Measurements from ENCODE around the gene FFAR1. TPM values are rescaled to one million over a fixed set of nuclear protein-coding genes. Genes with fewer than 3 reads are reported as not detected.
A peak's percentile ranks its signal among the peaks of the same experiment; 100 is the strongest.
"Not testable (repeated sequence)": the region's sequence is repeated elsewhere in the genome, so short reads cannot be mapped to it uniquely, and the experiment has no call there.

The FFAR1 gene
- total RNA-seq, 1 experiment from 2014 or later, result not detected

DNA sequence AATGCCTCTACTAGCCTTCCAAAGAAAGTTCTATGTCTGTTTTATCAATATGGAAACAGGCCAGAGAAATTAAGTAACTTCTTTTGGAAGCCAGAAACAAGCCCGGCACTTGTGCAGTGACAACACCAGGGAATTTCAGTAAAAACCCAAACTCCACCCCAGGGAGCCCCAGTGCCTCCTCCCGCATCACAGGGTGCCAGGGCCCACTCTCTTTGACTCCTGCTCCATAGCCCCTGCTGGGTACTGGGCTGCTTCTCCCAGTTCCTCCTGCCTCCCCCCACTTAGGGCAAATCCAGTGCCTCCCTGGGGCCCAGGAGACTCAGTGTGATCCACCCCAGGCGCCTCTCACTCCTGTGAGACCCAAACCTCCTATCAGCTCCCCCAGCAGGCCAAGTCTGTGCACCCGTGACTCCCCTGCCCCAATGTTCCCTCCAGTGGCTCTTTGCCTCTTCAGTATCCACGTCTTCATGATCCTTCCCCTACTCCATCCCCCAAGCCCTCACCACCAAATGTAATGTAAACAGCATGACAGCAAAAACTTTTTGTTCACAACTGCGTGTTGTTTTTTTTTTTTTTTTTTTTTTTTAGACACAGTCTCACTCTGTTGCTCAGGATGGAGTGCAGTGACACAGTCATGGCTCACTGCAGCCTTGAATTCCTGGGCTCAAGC lies 8.2 kb downstream of the FFAR1 start:
- Histone ChIP-seq H3K27me3 (ENCODE audit: control insufficient read depth, insufficient read depth, low read length) (no peaks in the 10 kb centered on the region), H3K4me3 (ENCODE audit: insufficient read depth, low read depth, low read length) (no peak overlapping the region), H3K36me3 (replicated peaks; ENCODE audit: control insufficient read depth, insufficient read depth, low read length) (no peaks in the 10 kb centered on the region)
- peak; percentile 46 for DNase-seq

DNA sequence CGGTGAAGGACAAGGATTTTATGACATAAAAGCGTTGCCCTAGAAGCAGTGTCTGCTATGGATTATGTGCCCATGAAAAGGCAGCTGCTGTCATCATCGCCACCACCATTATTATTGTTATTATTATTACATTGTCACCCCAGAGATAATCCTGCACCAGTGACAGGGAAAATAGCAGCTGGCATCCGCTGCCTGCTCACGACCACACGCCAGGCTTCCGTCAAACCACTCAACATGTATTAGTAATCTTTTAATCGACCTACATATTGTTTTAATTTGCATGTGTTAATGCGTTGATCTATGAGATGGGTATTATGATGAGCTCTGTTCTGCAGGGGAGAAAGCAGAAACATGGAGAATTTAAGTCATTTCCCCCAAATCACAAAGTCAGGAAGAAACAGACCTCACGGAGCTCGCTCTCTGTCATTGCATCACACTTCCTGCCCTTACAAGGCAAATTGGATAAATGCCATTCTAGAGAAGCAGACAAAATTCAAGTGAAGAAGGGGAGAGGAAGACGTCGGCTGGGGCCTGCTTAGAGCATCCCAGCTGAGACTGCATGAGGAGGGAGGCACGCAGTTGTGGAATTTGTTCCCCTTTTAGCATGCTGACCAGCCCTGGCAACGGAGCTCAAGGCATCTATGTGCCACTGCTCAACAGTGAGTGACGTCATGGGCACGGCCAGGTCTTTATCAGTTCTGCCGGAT lies 10.3 kb downstream of the FFAR1 start, which contains the start of gene FFAR3:
Gene FFAR3 (plus strand): TSS at position 594 of the 707 bp plus-strand sequence. CDS start 431 bp downstream, outside the sequence.
- DNase-seq, result no peak

DNA sequence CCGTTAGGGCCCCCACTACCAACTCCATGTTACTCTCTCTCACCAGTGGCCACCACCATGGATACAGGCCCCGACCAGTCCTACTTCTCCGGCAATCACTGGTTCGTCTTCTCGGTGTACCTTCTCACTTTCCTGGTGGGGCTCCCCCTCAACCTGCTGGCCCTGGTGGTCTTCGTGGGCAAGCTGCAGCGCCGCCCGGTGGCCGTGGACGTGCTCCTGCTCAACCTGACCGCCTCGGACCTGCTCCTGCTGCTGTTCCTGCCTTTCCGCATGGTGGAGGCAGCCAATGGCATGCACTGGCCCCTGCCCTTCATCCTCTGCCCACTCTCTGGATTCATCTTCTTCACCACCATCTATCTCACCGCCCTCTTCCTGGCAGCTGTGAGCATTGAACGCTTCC lies 11.1 kb downstream of the FFAR1 start:
- not testable (repeated sequence) for H3K27me3 ChIP-seq (ENCODE audit: control insufficient read depth, insufficient read depth, low read length); DNase-seq; H3K4me3 ChIP-seq (ENCODE audit: insufficient read depth, low read depth, low read length); H3K36me3 ChIP-seq (replicated peaks; ENCODE audit: control insufficient read depth, insufficient read depth, low read length)

More for the DNA sequence above, 10.3 kb downstream of the FFAR1 start, which contains the start of gene FFAR3:
- Histone ChIP-seq H3K4me3 (ENCODE audit: insufficient read depth, low read depth, low read length) (no peak within 1 kb of the TSS), H3K27me3 (ENCODE audit: control insufficient read depth, insufficient read depth, low read length) (no peaks in the 10 kb centered on the region), H3K36me3 (replicated peaks; ENCODE audit: control insufficient read depth, insufficient read depth, low read length) (no peaks in the 10 kb centered on the region)

DNA sequence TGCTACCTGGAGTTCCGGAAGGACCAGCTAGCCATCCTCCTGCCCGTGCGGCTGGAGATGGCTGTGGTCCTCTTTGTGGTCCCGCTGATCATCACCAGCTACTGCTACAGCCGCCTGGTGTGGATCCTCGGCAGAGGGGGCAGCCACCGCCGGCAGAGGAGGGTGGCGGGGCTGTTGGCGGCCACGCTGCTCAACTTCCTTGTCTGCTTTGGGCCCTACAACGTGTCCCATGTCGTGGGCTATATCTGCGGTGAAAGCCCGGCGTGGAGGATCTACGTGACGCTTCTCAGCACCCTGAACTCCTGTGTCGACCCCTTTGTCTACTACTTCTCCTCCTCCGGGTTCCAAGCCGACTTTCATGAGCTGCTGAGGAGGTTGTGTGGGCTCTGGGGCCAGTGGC lies 11.7 kb downstream of the FFAR1 start:
- H3K36me3 ChIP-seq (replicated peaks; ENCODE audit: control insufficient read depth, insufficient read depth, low read length); H3K27me3 ChIP-seq (ENCODE audit: control insufficient read depth, insufficient read depth, low read length); H3K4me3 ChIP-seq (ENCODE audit: insufficient read depth, low read depth, low read length); DNase-seq: not testable (repeated sequence)

DNA sequence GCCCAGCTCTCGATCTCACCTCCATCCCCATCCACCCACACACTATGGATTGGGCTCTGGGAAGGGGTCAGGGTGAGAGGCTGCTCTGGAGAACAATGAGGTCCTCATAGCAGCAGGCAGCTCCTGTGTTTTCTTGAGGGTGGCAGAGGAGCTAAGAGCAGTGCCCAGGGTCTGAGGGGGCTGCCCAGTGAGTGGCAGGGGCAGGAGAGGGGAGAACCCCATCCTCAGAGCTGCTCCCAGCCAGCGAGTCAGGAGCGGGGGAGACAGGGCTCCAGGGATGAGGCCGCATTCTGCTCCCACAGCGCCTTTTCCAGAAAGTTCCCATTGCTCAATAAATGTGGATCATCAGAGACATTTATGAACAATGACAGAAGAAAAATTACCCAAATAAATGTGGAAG lies 12.4 kb downstream of the FFAR1 start:
- DNase-seq; H3K36me3 ChIP-seq (replicated peaks; ENCODE audit: control insufficient read depth, insufficient read depth, low read length): not testable (repeated sequence)

DNA sequence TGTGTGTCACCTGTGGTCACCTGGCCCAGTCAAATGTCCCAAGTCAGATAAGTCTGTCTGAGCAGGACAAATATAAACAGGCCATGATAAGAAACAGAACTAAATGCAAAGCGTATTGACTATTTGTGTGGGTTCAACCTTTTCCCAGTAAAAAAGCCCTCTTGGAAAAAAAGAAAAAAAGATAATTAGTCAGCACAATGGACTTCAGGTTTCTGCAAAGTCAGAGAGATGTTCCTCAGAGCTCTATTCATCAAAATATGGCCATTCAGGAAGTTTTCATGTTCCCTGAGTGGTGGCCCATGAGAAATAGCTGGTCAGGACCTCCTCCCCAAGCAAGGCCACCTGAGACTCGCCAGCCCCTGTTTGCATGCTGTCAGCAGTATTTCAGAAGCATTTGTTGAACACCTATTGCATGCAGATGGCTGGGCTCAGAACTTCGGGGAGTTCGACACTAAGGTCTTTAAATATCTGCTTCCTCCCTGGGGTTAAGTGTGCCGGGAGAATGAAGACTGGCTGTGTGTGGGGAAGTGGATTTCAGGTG lies 13.2 kb downstream of the FFAR1 start:
- no peak for DNase-seq
- H3K36me3 ChIP-seq (replicated peaks; ENCODE audit: control insufficient read depth, insufficient read depth, low read length), result no peaks in the 10 kb centered on the region
- H3K4me3 ChIP-seq (ENCODE audit: insufficient read depth, low read depth, low read length), result no peak overlapping the region
- no peaks in the 10 kb centered on the region for H3K27me3 ChIP-seq (ENCODE audit: control insufficient read depth, insufficient read depth, low read length)

More for the DNA sequence above, 12.4 kb downstream of the FFAR1 start:
- H3K4me3 ChIP-seq (ENCODE audit: insufficient read depth, low read depth, low read length); H3K27me3 ChIP-seq (ENCODE audit: control insufficient read depth, insufficient read depth, low read length): not testable (repeated sequence)

DNA sequence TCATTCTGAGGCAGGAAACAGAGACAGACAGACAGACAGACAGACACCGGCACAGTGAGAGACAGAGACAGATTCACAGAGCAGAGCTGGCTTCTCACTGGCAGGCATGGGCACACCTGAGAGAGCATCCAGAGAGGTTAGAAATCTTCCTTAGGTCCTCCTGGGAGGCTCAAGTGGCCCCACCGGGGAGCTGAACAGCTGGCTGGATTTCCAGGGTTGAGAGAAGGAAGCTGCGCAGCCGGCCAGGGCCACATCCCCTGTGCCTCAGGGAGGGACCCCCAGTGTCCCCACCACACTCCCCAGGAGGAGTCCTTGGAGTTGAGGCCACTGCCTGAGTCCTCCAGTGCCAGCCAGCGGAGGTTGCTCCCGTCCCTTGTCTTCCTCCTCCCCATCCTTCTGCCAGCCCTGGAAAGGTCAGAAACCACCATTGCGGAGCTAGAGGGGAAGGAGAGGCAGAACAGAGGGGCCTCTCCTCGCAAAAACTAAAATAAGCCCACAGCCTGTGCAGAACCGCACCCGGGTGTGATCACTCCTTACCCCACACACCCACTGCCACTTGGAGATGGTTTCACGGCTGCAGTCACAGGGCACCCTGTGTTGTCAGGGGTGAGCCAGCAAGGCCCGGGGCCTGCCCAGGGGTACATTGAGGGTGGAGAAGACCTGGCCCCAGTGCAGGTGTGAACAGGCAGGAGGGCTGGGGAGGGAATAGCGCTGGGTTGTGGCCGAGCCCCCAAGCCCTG lies 14.7 kb downstream of the FFAR1 start:
- no peaks in the 10 kb centered on the region for H3K36me3 ChIP-seq (replicated peaks; ENCODE audit: control insufficient read depth, insufficient read depth, low read length)
- DNase-seq, result no peak
- no peak overlapping the region for H3K4me3 ChIP-seq (ENCODE audit: insufficient read depth, low read depth, low read length)
- H3K27me3 ChIP-seq (ENCODE audit: control insufficient read depth, insufficient read depth, low read length), result no peaks in the 10 kb centered on the region

DNA sequence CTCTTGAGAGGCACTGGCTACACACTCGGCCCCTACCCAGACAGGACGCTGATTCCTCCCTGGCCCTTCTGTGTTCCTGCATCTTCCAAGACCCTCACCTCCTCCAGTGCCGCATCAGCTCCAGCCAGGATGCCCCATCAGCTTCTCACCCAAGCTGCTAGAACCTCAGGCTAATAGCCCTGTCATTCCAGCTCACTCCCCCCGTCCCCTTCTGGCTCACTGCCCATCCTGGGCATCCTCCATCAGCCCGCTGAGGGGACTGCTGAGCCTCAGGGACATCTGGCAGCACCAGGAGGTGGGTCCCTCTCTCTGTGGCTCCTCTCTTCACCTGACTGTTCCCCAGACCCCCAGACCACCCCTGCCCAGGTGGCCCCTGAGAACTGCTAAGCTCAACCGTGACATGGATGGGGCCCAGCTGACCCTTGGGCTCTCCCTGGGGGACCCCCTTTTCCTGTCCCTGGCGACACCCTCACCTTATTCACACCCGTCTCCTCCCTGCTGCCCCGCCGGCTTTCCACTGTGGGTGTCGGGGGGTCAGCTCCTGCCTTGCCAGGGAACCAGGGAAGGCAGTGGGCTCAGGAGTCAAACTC lies 15.4 kb downstream of the FFAR1 start:
- no peaks in the 10 kb centered on the region for H3K36me3 ChIP-seq (replicated peaks; ENCODE audit: control insufficient read depth, insufficient read depth, low read length)
- DNase-seq, result peak; percentile 24
- H3K4me3 ChIP-seq (ENCODE audit: insufficient read depth, low read depth, low read length), result no peak overlapping the region
- no peaks in the 10 kb centered on the region for H3K27me3 ChIP-seq (ENCODE audit: control insufficient read depth, insufficient read depth, low read length)

DNA sequence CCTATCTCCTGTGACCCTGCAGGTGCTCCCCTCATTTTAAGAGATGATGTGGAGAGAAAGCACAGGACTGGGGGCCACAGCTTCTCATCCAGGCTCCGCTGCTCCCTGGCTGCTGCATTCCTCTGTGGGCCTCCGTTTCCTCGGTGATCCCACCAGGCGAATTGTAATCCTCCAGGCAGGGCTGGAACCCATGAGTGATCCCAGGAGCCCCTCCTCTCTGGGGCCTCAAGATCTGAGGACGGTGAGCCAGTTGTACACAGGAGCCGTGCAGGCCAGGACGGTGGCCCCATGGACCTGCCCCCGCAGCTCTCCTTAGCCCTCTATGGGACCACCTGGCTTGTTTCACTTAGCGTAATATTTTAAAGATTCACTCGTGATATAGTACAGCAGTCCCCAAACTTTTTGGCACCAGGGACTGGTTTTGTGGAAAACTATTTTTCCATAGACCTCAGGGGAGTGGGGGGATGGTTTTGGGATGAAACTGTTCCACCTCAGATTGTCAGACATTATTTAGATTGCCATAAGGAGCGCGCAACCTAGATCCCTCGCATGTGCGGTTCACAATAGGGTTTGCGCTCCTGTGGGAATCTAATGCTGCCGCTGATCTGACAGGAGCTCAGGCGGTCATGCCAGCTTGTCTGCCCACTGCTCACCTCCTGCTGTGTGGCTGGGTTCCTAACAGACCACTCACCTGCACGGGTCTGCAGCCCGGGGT lies 16.2 kb downstream of the FFAR1 start:
- DNase-seq, result peak; percentile 36
- no peaks in the 10 kb centered on the region for H3K36me3 ChIP-seq (replicated peaks; ENCODE audit: control insufficient read depth, insufficient read depth, low read length)
- H3K4me3 ChIP-seq (ENCODE audit: insufficient read depth, low read depth, low read length), result no peak overlapping the region
- H3K27me3 ChIP-seq (ENCODE audit: control insufficient read depth, insufficient read depth, low read length), result no peaks in the 10 kb centered on the region

DNA sequence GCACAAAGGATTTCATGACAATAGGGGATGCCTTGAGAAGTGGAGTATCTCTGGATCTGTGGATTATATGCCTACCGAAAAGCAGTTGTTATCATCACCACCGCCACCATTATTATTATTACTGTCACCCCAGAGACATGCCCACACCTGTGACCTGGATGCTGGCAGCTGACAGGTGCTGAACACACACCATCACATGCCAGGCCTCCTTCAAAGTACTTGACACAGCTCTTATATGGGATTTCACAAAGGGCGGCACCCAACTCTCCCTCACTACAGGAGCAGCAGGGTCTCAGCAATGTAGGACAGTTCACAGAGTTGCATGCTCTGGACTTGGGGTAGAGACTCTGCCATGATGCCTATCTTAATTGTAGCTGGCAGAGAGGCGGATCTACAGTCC lies 17.6 kb downstream of the FFAR1 start:
- Histone ChIP-seq H3K4me3 (ENCODE audit: insufficient read depth, low read depth, low read length) (no peak overlapping the region), H3K27me3 (ENCODE audit: control insufficient read depth, insufficient read depth, low read length) (no peaks in the 10 kb centered on the region), H3K36me3 (replicated peaks; ENCODE audit: control insufficient read depth, insufficient read depth, low read length) (no peaks in the 10 kb centered on the region)
- DNase-seq, result no peak

DNA sequence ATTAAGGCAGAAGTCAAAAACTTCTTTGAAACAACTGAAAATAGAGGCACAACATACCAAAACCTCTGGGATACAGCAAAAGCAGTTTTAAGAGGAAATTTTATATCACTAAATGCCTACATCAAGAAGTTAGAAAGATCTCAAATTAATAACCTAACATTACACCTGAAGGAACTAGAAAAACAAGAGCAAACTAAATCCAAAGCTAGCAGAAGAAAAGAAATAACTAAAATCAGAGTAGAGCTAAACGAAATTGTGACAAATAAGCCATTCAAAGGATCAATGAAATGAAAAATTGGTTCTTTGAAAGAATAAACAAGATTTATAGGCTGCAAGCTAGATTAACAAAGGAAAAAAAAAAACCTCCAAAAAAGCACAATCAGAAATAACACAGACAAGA lies 20.7 kb downstream of the FFAR1 start:
- DNase-seq, result no peak
- no peaks in the 10 kb centered on the region for H3K36me3 ChIP-seq (replicated peaks; ENCODE audit: control insufficient read depth, insufficient read depth, low read length)
- H3K4me3 ChIP-seq (ENCODE audit: insufficient read depth, low read depth, low read length), result no peak overlapping the region
- no peaks in the 10 kb centered on the region for H3K27me3 ChIP-seq (ENCODE audit: control insufficient read depth, insufficient read depth, low read length)

DNA sequence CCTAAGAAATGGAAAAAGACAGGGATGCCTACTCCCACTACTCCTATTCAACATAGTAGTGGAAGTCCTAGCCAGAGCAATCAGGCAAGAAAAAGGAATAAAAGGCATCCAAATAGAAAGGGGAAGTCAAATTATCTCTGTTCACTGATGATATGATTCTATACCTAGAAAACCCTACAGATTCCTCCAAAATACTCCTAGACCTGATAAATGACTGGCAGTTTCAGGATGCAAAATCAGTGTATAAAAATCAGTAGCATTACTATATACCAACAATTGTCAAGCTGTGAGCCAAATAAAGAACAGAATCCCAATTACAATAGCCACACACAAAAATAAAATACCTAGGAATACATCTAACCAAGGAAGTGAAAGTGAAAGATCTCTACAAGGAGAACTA lies 21.8 kb downstream of the FFAR1 start:
- H3K36me3 ChIP-seq (replicated peaks; ENCODE audit: control insufficient read depth, insufficient read depth, low read length), result no peaks in the 10 kb centered on the region
- H3K4me3 ChIP-seq (ENCODE audit: insufficient read depth, low read depth, low read length), result no peak overlapping the region
- no peaks in the 10 kb centered on the region for H3K27me3 ChIP-seq (ENCODE audit: control insufficient read depth, insufficient read depth, low read length)
- DNase-seq, result no peak

DNA sequence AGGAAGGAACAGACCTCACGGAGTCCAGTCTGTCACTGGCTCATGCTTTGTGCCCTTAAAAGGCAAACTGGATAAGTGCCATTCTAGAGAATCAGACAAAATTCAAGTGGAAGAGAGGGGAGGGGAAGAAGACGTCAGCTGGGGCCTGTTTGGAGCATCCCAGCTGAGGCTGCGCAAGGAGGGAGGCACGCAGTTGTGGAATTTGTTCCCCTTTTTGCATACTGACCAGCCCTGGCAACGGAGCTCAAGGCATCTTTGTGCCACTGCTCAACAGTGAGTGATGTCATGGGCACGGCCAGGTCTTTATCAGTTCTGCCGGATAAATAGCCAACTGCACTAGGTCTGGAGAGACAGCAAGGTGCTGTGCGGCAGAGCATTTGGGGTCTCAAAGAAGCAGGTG lies 23.0 kb downstream of the FFAR1 start, which contains the start of gene GPR42:
Gene GPR42 (plus strand): TSS at position 347 of the 400 bp plus-strand sequence. CDS start 292 bp downstream, outside the sequence.
- Histone ChIP-seq H3K36me3 (replicated peaks; ENCODE audit: control insufficient read depth, insufficient read depth, low read length) (no peaks in the 10 kb centered on the region), H3K4me3 (ENCODE audit: insufficient read depth, low read depth, low read length) (no peak within 1 kb of the TSS), H3K27me3 (ENCODE audit: control insufficient read depth, insufficient read depth, low read length) (no peaks in the 10 kb centered on the region)
- DNase-seq, result no peak

DNA sequence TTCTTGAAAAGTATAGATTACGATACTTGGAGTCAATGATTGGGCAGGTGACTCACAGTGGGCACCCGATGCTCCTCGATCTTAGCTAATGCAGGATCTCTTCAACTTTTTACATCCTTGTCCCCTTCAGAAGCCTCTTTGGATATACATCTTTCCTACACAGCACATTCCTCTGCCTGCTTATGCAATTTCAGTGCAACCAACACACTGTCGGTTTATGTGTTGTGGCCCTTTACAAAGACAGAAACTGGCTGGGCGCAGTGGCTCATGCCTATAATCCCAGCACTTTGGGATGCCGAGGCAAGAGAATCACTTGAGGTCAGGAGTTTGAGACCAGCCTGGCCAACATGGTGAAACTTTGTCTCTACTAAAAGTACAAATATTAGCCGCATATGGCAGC lies 25.8 kb downstream of the FFAR1 start:
- Histone ChIP-seq H3K27me3 (ENCODE audit: control insufficient read depth, insufficient read depth, low read length) (no peaks in the 10 kb centered on the region), H3K4me3 (ENCODE audit: insufficient read depth, low read depth, low read length) (no peak overlapping the region), H3K36me3 (replicated peaks; ENCODE audit: control insufficient read depth, insufficient read depth, low read length) (no peaks in the 10 kb centered on the region)
- no peak for DNase-seq
